ACHN (cell line): ENCODE data around the gene CACNA1H.

Experiments
- DNase-seq: peaks from one replicate; pipeline ENCODE4 v3.0.0-alpha.2; 2015
- in situ Hi-C: cut with HindIII; loops from 2 replicates; pipeline ENCODE4 v1.10.0; 2017; ENCODE audit warnings: low sequenced_read_pairs, low pct_ligation_motif_present, low pct_unique_long_range_greater_than_20kb

Gene CACNA1H

DNA sequence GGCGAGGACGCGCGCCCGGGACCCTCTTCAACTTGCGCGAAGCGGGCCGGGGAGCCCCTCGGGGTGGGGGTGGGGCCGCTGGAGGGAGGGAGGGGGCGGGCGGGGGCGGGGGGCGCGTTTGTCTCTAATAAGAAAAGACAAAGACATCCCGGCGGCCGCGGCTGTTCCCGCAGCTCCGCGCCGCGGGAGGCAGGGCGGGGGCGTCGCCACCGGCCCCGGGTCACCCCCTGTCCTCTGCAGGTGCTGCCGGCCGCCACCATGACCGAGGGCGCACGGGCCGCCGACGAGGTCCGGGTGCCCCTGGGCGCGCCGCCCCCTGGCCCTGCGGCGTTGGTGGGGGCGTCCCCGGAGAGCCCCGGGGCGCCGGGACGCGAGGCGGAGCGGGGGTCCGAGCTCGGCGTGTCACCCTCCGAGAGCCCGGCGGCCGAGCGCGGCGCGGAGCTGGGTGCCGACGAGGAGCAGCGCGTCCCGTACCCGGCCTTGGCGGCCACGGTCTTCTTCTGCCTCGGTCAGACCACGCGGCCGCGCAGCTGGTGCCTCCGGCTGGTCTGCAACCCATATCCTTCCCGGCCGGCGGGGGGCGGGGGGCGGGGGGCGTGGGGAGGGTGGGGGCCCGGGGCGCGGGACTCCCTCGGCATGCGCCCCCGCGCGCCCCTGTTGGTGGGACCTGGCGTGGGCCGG is 714 bp downstream of the CACNA1H start:
- no peak for DNase-seq
- in situ Hi-C loops: no loop called here

DNA sequence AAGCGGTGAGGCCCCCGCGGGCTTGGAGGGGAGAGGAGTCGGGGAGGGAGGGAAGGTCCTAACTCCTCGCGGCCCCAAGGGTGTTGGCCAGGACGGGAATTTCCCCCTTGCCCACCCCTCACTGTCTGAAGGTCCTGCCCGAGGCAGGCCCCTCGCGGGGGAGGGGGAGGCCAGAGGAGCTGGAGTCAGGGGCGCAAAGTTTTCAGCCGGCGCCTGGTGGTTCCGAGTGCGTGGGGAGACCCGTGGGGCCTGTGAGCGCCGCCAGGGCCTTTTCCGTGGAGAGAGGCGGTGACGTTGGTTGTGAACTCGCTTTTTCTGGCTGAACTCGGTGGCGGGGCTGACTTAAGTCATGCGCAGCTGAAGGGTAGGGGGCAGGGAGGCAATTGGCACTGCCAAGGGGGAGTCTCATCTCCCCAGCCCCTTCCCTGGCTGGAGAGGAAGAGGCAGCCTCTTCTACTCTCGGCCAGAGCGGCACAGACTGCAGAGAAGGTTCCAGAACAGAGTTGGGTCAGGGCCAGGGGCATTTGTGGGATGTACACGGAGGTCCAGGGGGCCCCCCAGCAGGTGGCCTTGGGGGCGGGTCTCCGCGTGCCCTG is 1.5 kb downstream of the CACNA1H start:
- in situ Hi-C loops: no loop called here
- no peak for DNase-seq

DNA sequence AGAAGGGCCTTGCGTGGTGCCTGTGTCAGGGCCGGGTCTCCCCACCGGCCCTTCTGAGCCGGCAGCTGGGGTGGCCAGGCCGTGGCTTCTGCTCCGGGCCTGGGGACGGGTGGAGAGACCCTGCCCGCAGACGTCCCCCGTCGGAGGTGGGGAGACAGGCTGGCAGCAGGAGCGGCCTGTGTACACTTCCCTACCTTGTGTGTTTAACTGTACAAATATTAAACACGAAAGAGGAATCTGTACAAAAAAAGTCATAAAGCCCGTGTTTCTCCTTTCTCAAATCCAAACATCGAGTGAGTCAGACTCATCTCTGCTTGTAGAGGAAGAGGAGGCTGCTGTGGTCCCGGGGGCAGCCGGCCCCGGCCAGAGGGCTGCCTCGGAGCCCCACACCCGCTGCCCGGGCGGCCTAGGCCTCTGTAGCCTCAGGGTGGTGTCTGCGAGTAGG is 2.0 kb downstream of the CACNA1H start:
- no peak for DNase-seq

DNA sequence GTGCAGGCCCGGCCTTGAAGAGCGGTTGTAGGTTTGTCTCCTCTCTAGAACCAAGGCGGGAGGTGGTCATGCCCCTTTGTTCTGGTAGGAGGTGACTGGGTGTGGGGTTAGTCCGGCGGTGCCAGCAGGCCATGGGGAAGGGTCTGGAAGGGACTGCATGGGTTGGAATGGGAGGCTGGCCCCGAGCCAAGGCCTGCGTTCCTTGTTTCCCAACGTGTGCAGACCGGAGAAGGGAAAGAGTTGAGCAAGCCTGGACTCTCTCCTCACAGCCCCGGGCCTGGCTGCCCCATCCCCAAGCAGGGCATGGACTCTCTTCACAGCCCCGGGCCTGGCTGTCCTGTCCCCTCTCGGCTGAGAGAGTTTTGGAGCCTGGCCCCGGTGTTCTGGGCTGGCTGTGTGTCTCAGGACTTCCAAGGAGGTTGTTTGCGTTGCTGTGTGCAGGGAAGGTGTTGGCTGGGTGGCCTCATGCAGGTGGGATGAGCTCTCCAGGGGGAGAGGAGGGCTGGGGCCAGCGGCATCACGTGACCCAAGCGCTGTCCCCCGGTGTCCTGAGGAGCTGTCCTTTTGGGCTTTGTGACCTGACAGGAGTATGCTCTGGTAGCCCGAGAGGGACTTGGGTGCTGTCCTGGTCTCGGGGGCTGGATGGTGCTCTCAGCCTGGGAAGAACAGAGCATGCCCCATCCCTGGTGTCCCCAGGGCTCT is 2.6 kb downstream of the CACNA1H start:
- no peak for DNase-seq
- in situ Hi-C loops: no loop called here

More for the DNA sequence above, 2.0 kb downstream of the CACNA1H start:
- in situ Hi-C loops: no loop called here

DNA sequence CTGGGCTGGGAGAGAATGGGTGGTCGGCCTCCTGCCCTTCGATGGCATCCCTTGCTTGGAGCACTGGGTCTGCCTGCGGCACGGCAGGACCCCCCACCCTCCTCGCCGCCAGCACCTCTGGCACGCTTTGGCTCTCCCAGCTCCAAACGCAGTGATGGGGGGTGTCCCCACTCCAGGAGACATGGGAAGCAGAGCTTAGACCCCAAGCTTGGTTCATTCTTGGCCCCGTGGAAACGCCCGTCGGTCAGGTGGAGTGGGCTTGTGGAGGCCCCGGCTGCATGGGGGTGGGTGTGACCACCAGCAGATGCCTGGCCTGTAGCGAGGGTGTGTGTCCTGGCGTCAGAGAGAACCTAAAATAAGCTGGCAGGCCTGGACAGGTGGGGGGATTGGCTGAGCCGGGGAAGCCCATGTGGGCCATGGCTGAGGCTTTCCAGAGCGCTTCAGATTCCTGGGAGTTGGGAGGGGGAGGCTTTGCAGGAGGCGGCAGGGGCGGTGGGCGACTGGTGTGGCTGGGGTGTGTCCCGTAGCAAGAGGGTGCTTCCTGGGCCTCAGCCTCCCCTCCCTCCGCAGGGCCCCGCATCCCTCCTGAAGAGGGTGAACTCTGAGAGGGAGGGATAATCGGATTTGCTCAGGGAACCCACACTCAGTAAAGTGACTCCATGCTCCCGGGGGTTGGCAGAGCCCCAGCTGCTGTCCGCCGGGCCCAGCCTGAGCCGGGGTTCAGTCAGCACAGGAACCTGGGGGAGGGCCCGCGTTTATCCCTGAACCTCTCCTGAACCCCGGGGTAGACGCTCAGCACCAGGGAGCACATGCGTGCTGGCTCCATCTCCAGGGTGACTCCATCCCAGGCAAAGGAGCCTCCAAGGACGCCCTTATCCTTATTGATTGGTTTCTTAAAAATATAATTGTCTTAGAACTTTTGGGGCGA is 3.4 kb downstream of the CACNA1H start:
- in situ Hi-C loops: no loop called here
- DNase-seq: no peak

DNA sequence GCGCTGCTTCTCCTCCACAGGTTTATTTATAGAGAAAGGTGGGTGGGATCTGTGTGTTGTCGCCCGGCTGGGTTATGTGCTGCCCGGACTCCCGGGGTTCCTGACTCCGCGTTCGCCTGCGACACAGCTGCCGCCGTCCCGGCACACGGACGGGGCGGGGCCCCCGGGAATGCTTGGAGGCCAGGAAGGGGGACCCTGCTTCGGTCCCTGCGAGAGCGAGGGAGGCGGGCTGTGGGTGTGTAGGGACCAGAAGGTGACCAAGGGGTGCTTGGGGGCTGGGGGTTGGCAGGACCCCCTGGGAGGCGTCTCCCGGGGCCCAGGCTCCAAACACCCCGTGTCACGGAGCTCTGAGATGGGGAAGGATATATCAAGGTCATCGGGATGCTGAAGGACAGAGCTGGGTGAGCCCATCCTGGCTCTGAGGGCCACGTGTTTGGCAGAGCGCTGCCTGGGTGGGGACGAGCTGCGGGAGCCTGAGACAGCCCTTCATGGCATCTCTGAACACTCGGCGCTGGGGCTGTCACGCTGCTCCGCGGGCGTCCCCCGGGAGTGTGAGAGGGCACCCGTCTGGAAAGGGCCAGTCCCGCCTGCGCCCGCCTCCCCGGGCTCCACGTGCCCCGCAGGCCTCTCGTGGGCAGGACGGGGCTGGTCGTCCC is 4.2 kb downstream of the CACNA1H start:
- in situ Hi-C loops: no loop called here
- DNase-seq: no peak

DNA sequence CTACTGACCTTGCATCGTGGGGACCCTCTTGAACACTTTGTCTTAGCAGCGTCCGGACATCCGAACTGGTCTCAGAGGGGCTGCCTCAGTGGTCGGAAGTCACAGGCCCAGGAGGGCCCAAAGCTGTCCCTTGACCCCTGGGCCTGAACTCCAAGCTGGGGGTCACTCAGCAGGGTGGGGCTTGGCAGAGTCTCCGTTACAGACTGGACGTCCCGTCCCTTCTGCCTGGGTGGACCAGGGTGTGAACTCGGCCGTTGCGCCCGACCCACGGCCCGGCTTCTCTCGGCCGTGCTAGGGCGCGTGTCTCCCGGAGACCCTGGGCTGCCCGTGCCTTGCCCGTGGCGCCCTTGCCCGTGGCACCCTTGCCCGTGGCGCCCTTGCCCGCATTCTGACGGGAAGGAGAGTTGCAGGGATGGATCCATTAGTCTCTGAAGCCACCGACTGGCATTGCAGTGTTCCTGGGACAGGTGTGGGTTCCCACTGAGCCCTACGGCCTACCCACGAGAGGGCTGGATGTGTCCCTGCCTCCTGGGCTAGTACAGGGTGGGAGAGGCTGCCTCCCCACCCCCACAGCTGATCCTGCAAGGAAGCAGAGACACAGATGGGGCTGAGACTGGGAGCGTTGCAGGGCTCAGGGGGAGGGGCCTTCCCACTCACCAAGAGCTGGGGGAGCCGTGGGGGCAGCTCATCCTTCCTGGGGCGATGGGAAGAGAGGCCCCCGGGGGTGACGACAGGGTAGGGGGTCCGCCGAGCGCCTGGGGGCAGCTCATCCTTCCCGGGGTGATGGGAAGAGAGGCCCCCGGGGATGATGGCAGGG is 4.9 kb downstream of the CACNA1H start:
- no peak for DNase-seq
- in situ Hi-C loops: no loop called here

DNA sequence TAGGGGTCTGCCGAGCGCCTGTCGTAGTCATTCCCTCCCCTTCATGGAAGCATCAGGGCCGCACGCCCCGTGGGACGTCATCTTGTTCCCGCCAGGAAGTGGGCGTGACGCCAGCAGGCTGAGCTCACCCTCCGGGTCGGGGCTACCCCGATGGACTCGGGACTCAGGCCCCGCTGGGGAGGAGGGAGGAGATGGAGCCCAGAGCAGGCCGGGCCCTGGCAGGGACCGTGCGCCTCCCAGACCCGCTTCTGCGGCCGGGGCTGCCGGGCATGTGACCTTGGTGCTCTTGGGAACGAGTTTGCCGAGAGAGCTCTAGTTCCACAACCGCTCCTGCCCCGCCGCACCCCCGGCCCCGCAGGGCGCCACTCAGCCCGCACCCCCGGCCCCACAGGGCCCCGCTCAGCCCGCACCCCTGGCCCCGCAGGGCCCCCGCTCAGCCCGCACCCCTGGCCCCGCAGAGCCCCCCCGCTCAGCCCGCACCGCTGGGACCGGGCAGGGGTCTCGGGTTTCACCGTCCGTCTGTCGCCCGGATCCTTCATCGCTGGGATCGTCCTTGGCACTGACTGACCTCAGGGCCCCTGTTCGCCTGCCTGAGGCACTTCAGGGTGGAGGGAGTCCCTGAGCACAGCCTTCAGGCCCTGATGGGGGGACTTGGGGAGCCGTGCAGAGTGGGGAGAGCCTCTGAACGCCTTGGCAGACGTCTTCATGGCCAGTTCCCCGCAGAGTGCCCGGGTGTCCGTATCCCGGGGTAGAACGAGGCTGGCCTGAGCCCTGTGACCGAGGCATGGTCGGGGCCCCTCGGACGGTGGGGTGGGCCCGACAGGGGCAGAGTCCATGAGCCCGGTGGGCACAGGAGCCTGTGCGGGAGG is 5.8 kb downstream of the CACNA1H start:
- DNase-seq: no peak
- in situ Hi-C loops: no loop called here

DNA sequence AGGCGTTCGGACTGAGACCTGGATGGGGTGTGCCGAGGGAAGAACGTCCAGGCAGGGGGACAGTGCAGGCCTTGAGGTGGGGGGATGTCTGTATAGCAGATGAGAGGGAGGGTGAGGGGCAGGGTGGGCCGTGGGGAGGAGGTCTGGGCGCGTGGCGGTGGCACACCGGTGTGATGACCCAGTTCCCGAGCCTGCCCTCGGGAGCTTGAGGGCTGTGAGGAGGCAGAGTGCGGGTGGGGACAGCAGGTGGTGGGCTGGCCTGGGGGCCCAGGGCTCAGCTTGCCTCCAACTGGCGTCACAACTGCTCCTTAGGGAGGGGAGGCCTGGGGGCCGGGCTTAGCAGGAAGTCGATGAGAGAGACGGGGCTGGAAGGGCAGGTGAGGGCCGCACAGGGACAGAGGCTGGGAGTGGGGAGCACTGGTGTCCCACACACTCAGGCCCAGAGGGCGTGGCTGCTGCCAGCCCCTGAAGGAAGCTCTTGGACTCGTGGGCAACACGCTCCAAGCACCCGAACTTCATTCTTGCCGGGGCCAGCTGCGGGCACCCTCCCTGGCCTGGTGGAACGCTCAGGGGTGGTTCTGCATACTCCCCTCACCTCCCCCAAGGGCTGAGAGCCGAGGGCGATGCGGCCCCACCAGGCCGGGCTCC is 6.5 kb downstream of the CACNA1H start:
- in situ Hi-C loops: no loop called here
- DNase-seq: no peak

DNA sequence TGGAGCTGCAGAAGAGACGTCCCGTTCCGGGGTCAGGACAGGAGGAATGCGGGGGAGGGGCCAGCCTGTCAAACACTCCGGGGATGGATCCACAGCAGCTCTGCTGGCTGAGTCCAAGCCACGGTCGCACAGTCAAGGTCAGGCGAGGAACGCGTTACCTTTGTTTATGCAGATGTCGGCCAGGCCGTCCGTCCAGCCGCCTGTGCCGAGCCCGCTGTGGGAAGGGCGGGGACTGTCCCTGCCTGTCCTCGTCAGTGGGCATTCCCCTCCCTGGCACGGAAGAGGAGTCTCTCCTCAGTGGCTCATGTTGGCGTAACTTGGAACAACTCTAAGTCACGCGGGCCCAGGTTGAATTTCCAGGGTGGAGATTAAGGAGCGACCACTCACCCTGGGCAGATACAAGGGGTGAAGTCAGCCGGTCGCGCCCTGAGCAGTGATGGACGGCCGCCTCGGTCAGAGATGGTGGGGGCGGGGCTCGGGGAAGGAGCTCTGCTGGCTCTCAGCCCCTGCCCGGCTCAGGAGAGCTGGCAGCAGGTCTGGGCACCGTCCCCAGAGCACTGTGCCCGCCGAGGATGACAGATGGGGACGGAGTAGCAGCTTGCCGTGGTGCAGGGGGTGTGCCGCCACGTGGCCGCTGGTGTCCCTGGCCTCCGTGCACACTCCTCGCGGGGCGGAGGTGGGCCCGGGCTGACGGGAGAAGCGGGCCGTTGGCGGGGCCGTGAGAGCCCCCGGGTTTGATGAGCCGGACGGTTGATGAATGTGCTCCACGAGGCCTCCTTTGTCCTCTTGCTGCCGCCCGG is 7.3 kb downstream of the CACNA1H start:
- in situ Hi-C loops: no loop called here

DNA sequence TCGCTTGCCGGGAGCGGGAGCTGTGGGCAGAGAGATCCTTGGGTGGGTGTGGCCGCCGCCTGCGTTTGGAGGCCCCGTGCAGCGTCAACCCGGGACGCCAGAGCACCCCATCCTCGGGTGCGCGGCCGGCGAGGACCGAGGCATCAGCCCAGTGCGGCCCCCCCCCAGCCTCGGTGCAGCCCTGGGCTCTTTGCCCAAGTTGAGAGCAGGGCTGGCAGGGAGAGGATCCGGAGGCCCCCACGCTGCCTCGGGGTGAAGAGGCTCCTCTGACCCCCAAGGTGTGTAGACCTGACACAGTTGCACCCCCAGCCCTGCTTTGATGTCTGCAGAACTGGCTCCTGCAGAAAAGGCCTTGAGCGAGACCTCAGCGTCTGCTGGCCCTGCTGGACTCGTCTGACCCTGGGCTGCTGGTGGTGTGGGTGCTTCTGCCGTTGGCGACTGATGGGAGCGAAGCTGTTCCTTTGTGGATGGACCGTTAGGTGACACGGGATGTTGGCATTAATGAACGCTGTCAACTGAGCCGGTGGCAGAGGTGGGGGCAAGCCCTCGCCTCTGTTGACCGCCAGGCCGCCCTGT is 8.0 kb downstream of the CACNA1H start:
- in situ Hi-C loops: no loop called here

More for the DNA sequence above, 7.3 kb downstream of the CACNA1H start:
- DNase-seq: peak; percentile 49

DNA sequence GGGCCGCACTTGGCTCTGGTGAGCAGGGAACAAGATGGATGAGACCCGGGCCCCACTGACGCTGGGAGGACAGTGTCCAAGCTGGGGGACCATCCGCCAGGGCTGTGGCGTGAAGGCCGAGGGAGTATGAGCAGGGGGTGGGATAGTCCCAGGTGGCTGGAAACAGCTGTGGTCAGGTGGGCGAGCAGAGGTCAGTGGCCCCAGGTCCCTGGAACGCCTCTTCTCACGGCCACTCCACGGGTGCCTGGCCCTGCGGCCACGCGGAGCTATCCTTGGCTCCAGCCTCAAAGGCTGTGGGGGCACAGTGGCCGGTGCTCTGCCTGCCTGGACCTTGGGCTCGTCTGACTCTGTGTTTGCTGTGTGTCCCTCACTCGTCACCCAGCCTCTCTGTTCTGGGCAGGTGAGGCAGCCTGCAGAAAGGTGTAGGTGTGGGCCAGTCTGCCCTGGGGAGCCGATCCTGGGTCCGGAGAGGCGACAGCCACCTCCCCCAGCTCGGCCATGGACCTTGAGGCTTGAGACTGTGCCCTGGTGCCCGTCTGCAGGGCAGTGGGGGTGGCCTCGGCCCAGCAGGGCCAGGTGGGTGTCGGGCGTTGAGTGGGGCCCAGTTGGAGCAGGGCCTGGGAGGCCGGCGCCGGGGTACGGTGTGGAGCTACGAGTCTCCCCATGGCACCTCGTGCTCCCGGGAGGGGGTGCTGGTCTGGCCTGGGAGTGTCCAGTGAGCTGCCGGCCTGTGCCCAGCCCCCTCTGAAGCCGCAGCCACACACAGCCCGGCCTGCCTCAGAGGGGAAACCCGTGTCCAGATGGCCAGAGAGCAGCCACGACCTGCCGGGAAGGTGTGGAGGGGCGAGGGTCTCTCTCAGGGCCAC is 10.0 kb downstream of the CACNA1H start:
- no peak for DNase-seq
- in situ Hi-C loops: no loop called here

More for the DNA sequence above, 8.0 kb downstream of the CACNA1H start:
- no peak for DNase-seq

DNA sequence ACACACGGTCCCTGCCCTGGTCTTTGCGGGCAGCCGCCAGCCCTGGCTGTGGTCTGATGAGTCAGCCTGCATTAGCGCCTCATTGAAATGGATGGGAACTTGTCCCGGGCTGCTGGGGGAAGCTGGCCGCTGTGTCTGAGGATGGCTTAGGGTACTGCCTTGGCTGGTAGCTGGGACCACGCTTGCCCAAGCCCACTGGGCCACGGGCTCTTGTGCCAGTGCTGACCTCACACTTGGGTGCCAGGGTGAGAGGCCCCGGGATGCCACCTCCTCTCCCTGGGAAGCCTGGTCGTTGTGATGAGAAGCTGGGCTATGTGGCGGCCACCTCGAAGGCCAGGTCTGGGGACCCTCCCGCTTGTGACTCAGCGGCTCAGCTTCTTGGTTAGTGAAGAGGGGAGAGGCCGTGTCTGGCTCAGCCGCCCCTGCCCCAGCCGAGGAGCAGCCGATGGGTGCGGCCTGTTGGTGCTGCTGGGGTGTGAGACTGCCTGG is 10.7 kb downstream of the CACNA1H start:
- in situ Hi-C loops: no loop called here
- DNase-seq: peak; percentile 69

DNA sequence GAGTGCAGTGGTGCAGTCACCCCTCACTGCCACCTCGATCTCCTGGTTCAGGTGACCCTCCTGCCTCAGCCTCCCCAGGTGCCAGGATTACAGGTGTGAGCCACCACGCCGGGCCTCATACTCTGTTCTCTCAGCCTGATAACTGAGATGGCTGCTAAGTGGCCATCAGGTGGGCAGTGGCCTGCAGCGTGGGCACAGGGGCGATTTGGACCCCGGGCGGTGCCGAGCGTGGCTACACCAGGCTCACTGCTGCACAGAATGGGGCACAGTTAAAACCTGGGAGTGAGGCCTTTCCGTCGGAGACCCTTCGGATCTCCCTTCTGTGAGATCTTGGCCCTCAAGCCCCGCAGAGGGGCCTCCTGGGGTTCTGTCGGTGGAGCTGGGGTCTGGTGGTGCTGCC is 11.5 kb downstream of the CACNA1H start:
- no peak for DNase-seq
- in situ Hi-C loops: no loop called here
